Spleen (tissue), 11 donors: Measurements from ENCODE around the gene DENND1A. TPM values are rescaled to one million over a fixed set of nuclear protein-coding genes. Genes with fewer than 3 reads are reported as not detected.

Experiments used
- DNase-seq: peaks from one replicate; pipeline ENCODE4 v3.0.0-alpha.2; 2020
- H3K27ac ChIP-seq, 8 donors: fragments of 200-600 bp; sonication (generic) in 7 of 8; 1 replicate in 4 of 8; 2 replicates in 4 of 8; pipeline versions ENCODE4 v1.5.0 to v1.8.0; 2016 to 2021; ENCODE audit warnings: inconsistent platforms in 4 of 8, mild to moderate bottlenecking in 4 of 8, moderate library complexity in 1 of 8
- H3K27me3 ChIP-seq, 7 donors: fragments of 200-600 bp; sonication (generic) in 6 of 7; replicated peaks in 1 of 7; 1 replicate in 4 of 7; 2 replicates in 3 of 7; pipeline versions ENCODE4 v1.5.0 to v1.8.0; 2016 to 2021; ENCODE audit warnings: inconsistent platforms in 3 of 7, mild to moderate bottlenecking in 1 of 7
- H3K36me3 ChIP-seq, 6 donors: fragments of 200-600 bp; sonication (generic) in 5 of 6; 1 replicate in 4 of 6; 2 replicates in 2 of 6; pipeline versions ENCODE4 v1.5.0 to v1.8.0; 2016 to 2021; ENCODE audit warnings: inconsistent platforms in 2 of 6
- H3K4me1 ChIP-seq, 6 donors: fragments of 200-600 bp; sonication (generic) in 5 of 6; 1 replicate in 3 of 6; 2 replicates in 3 of 6; pipeline versions ENCODE4 v1.5.0 to v1.8.0; 2016 to 2021; ENCODE audit warnings: inconsistent platforms in 3 of 6
- H3K4me3 ChIP-seq, 8 donors: fragments of 200-600 bp; sonication (generic) in 7 of 8; 1 replicate in 4 of 8; 2 replicates in 4 of 8; pipeline versions ENCODE4 v1.5.0 to v1.8.0; 2016 to 2021; ENCODE audit warnings: inconsistent platforms in 4 of 8, mild to moderate bottlenecking in 4 of 8, moderate library complexity in 2 of 8
- H3K9me3 ChIP-seq, 8 donors: fragments of 200-600 bp; sonication (generic) in 7 of 8; 1 replicate in 4 of 8; 2 replicates in 4 of 8; pipeline versions ENCODE4 v1.5.0 to v1.8.0; 2016 to 2021; ENCODE audit warnings: inconsistent platforms in 4 of 8
- CTCF ChIP-seq, 11 experiments: fragments of 200-600 bp in 7 of 11; fragments of 450-650 bp in 4 of 11; sonication (generic) in 4 of 11; IDR thresholded peaks in 8 of 11; conservative IDR thresholded peaks in 3 of 11; 1 replicate in 7 of 11; 2 replicates in 4 of 11; pipeline versions ENCODE4 v1.4.0 to v1.8.0; 2016 to 2021; ENCODE audit warnings: antibody characterized with exemption in 11 of 11, inconsistent platforms in 4 of 11, mild to moderate bottlenecking in 1 of 11
- POLR2A ChIP-seq, 3 donors: fragments of 450-650 bp; IDR thresholded peaks; one replicate each; pipeline ENCODE4 v1.5.1; 2017; ENCODE audit warnings: antibody characterized with exemption in 3 of 3, mild to moderate bottlenecking in 1 of 3
- POLR2AphosphoS5 ChIP-seq, 3 donors: sonication (generic); formaldehyde crosslinking; IDR thresholded peaks; one replicate each; pipeline ENCODE4 v1.5.1; 2017; ENCODE audit warnings: antibody characterized with exemption in 3 of 3
- WGBS, 5 donors: extraction: QIAGEN DNeasy Blood & Tissue Kit in 3 of 5; methylation state at CpG; one replicate each; pipeline versions ENCODE4 v1.1.5 to v1.1.7; 2013 to 2018; 5-methylcytosine and 5-hydroxymethylcytosine counted together
- intact Hi-C: fragments of 100-400 bp; cut with DNase I; formaldehyde crosslinking; loops from one replicate; pipeline ENCODE4 v1.15.0; 2023; ENCODE audit warnings: low total_unique reads
- polyA plus RNA-seq, 3 donors: library from polyadenylated mRNA; stranded (reverse); fragments of 200-250 nt; gene quantifications; one replicate each; pipeline ENCODE4 v1.2.1, GENCODE V29; 2013
- total RNA-seq, 7 donors: library from RNA; depleted of rRNA in 3 of 7; stranded (reverse); fragments of >200 nt in 3 of 7; fragmentation: NEBNext Ultra II Directional in 4 of 7; extraction: Animal tissue kit (Norgen Biotek cat#: 25700) in 4 of 7; gene quantifications; one replicate each; pipeline versions ENCODE4 v1.1.0 to v1.2.1, GENCODE V29; 2016 to 2021
- donor health status: healthy with polysubstance abuse.
- donor health status: DM: no; HTN: no; CAD: no; lungs with moderate emphysema.
- donor health status: DM: no; HTN: no; CAD: no.
- donor health status: Bipolar disorder and iron deficiency.
- donor health status: healthy.
- donor health status: DM: no; HTN: no; CAD: no.
- donor health status: DM: yes; HTN: yes; CAD: no.

The DENND1A gene
- total and polyA plus RNA-seq, 10 donors: 5.4 to 59.3 (median 48.8) TPM

GRCh38 chr9:123447934-123448646 is 481.8 kb downstream of the DENND1A start:
- TF ChIP-seq POLR2AphosphoS5 (IDR thresholded peaks at IDR 0.05) (no peak), POLR2A (IDR thresholded peaks at IDR 0.05) (no peak), CTCF (IDR thresholded peaks at IDR 0.05 in 8 of 11, conservative IDR thresholded peaks at IDR 0.05 in 3 of 11) (no peak)
- H3K27ac ChIP-seq: no peak overlapping the region
- intact Hi-C loops: no loop called here
- no peak overlapping the region for H3K4me3 ChIP-seq
- WGBS, 5 donors: 92 to 95% (median 93%) methylated on average over 9 of the region's 9 CpGs
- no peaks in the 10 kb centered on the region for H3K27me3 ChIP-seq
- peak; percentile 4 for DNase-seq
- no peaks in the 10 kb centered on the region for H3K9me3 ChIP-seq
- H3K36me3 ChIP-seq: peaks cover 0 to 98% (median 19%) of the 10 kb centered on the region in 6 donors
- no peaks in the 10 kb centered on the region for H3K4me1 ChIP-seq

GRCh38 chr9:123445981-123446610 is 483.8 kb downstream of the DENND1A start:
- Histone ChIP-seq H3K4me1 (no peaks in the 10 kb centered on the region), H3K36me3 (peaks cover 0 to 95% (median 10%) of the 10 kb centered on the region in 6 donors), H3K4me3 (no peak overlapping the region), H3K27ac (no peak overlapping the region), H3K9me3 (no peaks in the 10 kb centered on the region), H3K27me3 (no peaks in the 10 kb centered on the region)
- 93 to 97% (median 95%) methylated on average over 10 of the region's 10 CpGs for WGBS, 5 donors
- DNase-seq: peak; percentile 14
- TF ChIP-seq CTCF (IDR thresholded peaks at IDR 0.05 in 8 of 11, conservative IDR thresholded peaks at IDR 0.05 in 3 of 11) (no peak), POLR2A (IDR thresholded peaks at IDR 0.05) (no peak), POLR2AphosphoS5 (IDR thresholded peaks at IDR 0.05) (no peak)
- intact Hi-C loops: no loop called here

GRCh38 chr9:123445116-123445515 is 484.8 kb downstream of the DENND1A start:
- H3K4me1 ChIP-seq: no peaks in the 10 kb centered on the region
- DNase-seq: peak; percentile 35
- peaks cover 0 to 91% (median 11%) of the 10 kb centered on the region in 6 donors for H3K36me3 ChIP-seq
- no peak overlapping the region for H3K27ac ChIP-seq
- no peaks in the 10 kb centered on the region for H3K9me3 ChIP-seq
- no peak overlapping the region for H3K4me3 ChIP-seq
- 90 to 99% (median 97%) methylated on average over 7 of the region's 7 CpGs for WGBS, 5 donors
- intact Hi-C loops: no loop called here
- no peak for TF ChIP-seq POLR2AphosphoS5 (IDR thresholded peaks at IDR 0.05)
- no peak for TF ChIP-seq POLR2A (IDR thresholded peaks at IDR 0.05)
- TF ChIP-seq CTCF (IDR thresholded peaks at IDR 0.05 in 8 of 11, conservative IDR thresholded peaks at IDR 0.05 in 3 of 11): no peak
- no peaks in the 10 kb centered on the region for H3K27me3 ChIP-seq

GRCh38 chr9:123441769-123442168 is 488.2 kb downstream of the DENND1A start:
- H3K4me3 ChIP-seq: no peak overlapping the region
- no peaks in the 10 kb centered on the region for H3K9me3 ChIP-seq
- intact Hi-C loops: no loop called here
- TF ChIP-seq POLR2AphosphoS5 (IDR thresholded peaks at IDR 0.05) (no peak), POLR2A (IDR thresholded peaks at IDR 0.05) (no peak), CTCF (IDR thresholded peaks at IDR 0.05 in 8 of 11, conservative IDR thresholded peaks at IDR 0.05 in 3 of 11) (no peak)
- H3K4me1 ChIP-seq: peaks cover 0 to 13% (median 7%) of the 10 kb centered on the region in 6 donors
- H3K27ac ChIP-seq: no peak overlapping the region
- DNase-seq: no peak
- H3K27me3 ChIP-seq: no peaks in the 10 kb centered on the region
- H3K36me3 ChIP-seq: peaks cover 0 to 91% (median 36%) of the 10 kb centered on the region in 6 donors
